ENCODE results near the gene LAPTM5.
A peak's percentile ranks its signal among the peaks of the same experiment; 100 is the strongest.

Gene LAPTM5

DNA sequence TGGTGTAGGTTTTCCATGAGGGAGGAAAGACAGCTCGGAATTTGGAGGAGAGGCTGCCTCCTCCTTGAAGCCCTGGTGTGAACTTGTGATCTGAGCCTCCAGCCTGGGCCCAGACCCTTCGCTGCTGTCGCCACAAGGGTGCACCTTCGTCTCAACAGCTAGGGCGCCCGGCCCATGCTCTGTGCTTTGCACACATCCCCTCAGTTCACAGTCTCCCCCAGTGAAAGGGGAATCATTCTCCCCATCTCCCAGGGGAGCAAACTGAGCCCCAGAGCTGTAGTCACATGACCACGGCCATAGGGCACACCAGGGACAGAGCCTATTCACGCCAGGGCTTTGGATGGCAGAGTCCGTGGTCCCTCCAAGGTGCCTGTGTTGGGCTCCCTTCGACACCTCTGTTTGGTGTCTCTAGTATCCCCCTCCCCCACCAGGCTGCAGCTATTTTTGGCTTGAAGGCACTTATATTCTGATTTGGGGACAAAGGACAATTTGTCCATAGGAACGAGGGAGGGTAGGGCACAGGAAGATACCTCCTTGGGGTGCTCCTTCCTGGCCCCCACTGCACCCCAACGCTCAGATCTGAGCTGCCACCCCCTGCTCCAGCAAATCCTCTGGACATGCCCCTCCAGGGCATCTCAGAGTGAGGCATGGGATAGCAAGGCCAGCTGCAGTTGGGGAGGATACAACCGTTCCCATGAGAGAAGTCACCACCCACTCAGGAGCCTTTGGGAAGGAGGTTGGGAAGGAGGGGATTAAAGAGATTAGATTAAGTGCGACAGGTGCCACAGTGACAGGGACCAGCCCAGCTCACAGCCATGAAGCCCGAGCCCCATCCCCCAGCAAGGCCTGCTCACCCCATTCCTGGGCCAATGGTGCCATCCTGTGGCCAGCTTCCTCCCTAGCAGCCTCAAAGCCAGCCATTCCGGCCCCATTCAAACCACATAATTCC is 49.9 kb downstream of the LAPTM5 start:
- TF ChIP-seq, protein P1, sequence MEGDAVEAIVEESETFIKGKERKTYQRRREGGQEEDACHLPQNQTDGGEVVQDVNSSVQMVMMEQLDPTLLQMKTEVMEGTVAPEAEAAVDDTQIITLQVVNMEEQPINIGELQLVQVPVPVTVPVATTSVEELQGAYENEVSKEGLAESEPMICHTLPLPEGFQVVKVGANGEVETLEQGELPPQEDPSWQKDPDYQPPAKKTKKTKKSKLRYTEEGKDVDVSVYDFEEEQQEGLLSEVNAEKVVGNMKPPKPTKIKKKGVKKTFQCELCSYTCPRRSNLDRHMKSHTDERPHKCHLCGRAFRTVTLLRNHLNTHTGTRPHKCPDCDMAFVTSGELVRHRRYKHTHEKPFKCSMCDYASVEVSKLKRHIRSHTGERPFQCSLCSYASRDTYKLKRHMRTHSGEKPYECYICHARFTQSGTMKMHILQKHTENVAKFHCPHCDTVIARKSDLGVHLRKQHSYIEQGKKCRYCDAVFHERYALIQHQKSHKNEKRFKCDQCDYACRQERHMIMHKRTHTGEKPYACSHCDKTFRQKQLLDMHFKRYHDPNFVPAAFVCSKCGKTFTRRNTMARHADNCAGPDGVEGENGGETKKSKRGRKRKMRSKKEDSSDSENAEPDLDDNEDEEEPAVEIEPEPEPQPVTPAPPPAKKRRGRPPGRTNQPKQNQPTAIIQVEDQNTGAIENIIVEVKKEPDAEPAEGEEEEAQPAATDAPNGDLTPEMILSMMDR (IDR thresholded peaks at IDR 0.05; ENCODE audit: low read depth, low read length): peak; percentile 89
- DNase-seq (ENCODE audit: extremely low read depth, low read depth): no peak

- TF ChIP-seq, protein P1 (IDR thresholded peaks at IDR 0.05; ENCODE audit: low read depth, low read length): no peak
- no peak for DNase-seq (ENCODE audit: extremely low read depth, low read depth)
These were observed 51.0 kb downstream of the LAPTM5 start for GRCh38 chr1:30706528-30706927.

DNA sequence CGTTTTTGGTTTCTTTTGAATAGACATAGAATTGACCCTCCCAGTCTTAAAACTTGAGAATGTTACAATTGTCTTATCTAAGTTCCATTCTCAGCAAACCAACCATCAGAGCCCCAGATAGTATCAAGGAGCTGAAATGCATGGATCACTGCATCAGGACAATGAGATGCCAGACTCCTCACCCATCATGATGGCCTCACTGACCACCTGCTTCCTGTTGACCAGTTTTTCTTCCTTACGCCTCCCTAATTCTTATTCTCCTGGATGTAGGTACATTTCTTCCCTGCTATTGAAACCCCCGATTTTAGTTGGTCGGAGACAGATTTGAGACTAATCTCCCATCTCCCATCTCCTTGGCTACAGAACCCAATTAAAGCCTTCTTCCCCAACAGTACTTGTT is 51.9 kb downstream of the LAPTM5 start:
- no peak for DNase-seq (ENCODE audit: extremely low read depth, low read depth)
- TF ChIP-seq, protein P1 (IDR thresholded peaks at IDR 0.05; ENCODE audit: low read depth, low read length): no peak

GRCh38 chr1:30704765-30705509 is 52.6 kb downstream of the LAPTM5 start:
- DNase-seq (ENCODE audit: extremely low read depth, low read depth): no peak

DNA sequence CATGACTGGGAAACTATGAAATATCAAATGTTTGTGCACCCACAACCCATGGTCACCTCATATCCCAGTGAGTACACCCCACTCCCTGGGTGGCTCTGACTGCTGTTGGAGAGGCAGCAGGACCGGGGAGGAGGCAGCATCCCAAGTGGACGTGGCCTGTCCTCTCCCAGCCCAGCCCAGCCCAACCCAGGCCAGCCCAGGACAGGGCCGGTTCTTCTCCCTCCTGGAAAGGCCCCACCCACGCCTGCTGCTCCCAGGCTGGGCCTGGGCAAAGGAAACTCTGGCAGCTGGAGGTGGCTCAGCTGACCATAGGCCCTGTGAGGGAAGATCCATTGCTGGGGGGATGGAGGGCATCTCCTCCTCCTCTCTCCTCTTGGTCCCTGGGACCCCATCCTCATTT is 53.3 kb downstream of the LAPTM5 start:
- TF ChIP-seq, protein P1 (IDR thresholded peaks at IDR 0.05; ENCODE audit: low read depth, low read length): no peak

More at GRCh38 chr1:30704765-30705509, 52.6 kb downstream of the LAPTM5 start:
- TF ChIP-seq, protein P1 (IDR thresholded peaks at IDR 0.05; ENCODE audit: low read depth, low read length): no peak

DNA sequence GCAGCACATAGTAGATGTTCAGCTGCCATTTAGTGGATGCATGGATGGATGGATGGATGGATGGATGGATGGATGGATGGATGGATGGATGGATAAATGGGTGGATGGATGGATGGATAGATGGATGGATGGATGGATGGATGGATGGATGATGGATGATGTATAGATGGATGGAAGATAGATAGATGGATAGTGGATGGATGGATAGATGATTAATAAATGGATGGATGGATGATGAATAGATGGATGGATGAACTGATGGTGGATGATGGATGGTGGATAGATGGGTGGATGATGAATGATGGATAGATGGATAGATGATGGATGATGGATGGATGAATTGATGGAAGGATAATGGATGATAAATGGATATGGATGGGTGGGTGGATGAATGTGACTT is 54.8 kb downstream of the LAPTM5 start:
- TF ChIP-seq, protein P1 (IDR thresholded peaks at IDR 0.05; ENCODE audit: low read depth, low read length): no peak
- no peak for DNase-seq (ENCODE audit: extremely low read depth, low read depth)

More for the DNA sequence above, 53.3 kb downstream of the LAPTM5 start:
- no peak for DNase-seq (ENCODE audit: extremely low read depth, low read depth)

DNA sequence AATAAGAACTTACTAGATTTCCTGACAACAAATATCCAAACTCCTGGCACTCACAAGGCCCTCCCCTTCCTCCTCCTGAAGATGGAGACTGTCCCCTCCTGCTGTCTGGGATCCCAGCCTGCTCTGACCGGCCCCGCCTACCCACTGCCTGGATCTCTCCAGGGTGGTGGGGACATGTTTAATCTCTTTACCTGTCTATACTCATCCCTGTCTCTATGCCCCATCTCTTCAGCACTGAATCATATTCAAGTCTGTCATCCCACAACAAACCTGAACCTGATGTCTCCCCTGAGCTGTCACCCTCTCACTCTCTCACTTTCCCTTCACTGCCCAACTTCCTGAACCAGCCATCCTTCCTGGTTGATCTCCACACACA is 56.3 kb downstream of the LAPTM5 start:
- no peak for DNase-seq (ENCODE audit: extremely low read depth, low read depth)
- TF ChIP-seq, protein P1 (IDR thresholded peaks at IDR 0.05; ENCODE audit: low read depth, low read length): no peak

Data from AG09319 (cell line).